GM12891 (cell line): ENCODE data around the gene MISP.
A peak's percentile ranks its signal among the peaks of the same experiment; 100 is the strongest.

Experiments
- PAX5 ChIP-seq: IDR thresholded peaks from 2 replicates; pipeline ENCODE4 v1.6.1; 2011; ENCODE audit warnings: low read length, moderate library complexity, mild to moderate bottlenecking; ENCODE audit not compliant: insufficient read depth, severe bottlenecking
- POLR2A ChIP-seq: IDR thresholded peaks from 2 replicates; pipeline ENCODE4 v1.6.1; 2011; ENCODE audit warnings: low read depth, low read length, control low read depth
- POLR2AphosphoS5 ChIP-seq: IDR thresholded peaks from 2 replicates; pipeline ENCODE4 v1.6.1; 2011; ENCODE audit warnings: low read depth, low read length, control low read depth
- POU2F2 ChIP-seq: IDR thresholded peaks from 2 replicates; pipeline ENCODE4 v1.6.1; 2011; ENCODE audit warnings: low read depth, mild to moderate bottlenecking, control low read depth, low read length, moderate library complexity
- SPI1 ChIP-seq: IDR thresholded peaks from 2 replicates; pipeline ENCODE4 v1.6.1; 2011; ENCODE audit warnings: low read depth, low read length, control low read depth
- TAF1 ChIP-seq: IDR thresholded peaks from 2 replicates; pipeline ENCODE4 v1.6.1; 2011; ENCODE audit warnings: low read depth, low read length, control low read depth

- peak; percentile 30; the same call in 1 of the 2 replicates for TF ChIP-seq POLR2A
- TF ChIP-seq POLR2AphosphoS5 = no peak
- TF ChIP-seq PAX5 = no peak
- no peak for TF ChIP-seq SPI1
- TF ChIP-seq TAF1 = no peak
- no peak; the same call in none of the 2 replicates for TF ChIP-seq POU2F2
Measured at GRCh38 chr19:812747-813218, 61.9 kb downstream of the MISP start.
